Activated naive CD4-positive, alpha-beta T cell treated with anti-CD3 and anti-CD28 coated beads, Interleukin-2, amount 10 ng/mL, durations not matched to agents 7 days and 5 days (primary cell): Measurements from ENCODE around the gene TMEM154.

Experiments used
- CTCF ChIA-PET: fragments of 350-600 bp; sonication (Branson Sonifier 250); formaldehyde crosslinking; loops from one replicate; lab custom pipeline; 2021; ENCODE audit warnings: antibody characterized with exemption; lab: Charles Lee
- DNase-seq: peaks from one replicate; pipeline ENCODE4 v3.0.0-alpha.2; 2020
- H3K27ac Mint-ChIP-seq: one replicate; pipeline ENCODE4 v1.8.0; 2021; ENCODE audit warnings: mild to moderate bottlenecking, moderate library complexity, mixed read lengths
- H3K27me3 Mint-ChIP-seq: one replicate; pipeline ENCODE4 v1.8.0; 2021; ENCODE audit warnings: mild to moderate bottlenecking, mixed read lengths
- H3K36me3 Mint-ChIP-seq: one replicate; pipeline ENCODE4 v1.8.0; 2021; ENCODE audit warnings: mixed read lengths
- H3K4me1 Mint-ChIP-seq: one replicate; pipeline ENCODE4 v1.8.0; 2021; ENCODE audit warnings: mixed read lengths
- H3K4me3 Mint-ChIP-seq: one replicate; pipeline ENCODE4 v1.8.0; 2021; ENCODE audit warnings: mild to moderate bottlenecking, moderate library complexity, mixed read lengths
- H3K9me3 Mint-ChIP-seq: one replicate; pipeline ENCODE4 v1.8.0; 2021; ENCODE audit warnings: mixed read lengths

The TMEM154 gene

DNA sequence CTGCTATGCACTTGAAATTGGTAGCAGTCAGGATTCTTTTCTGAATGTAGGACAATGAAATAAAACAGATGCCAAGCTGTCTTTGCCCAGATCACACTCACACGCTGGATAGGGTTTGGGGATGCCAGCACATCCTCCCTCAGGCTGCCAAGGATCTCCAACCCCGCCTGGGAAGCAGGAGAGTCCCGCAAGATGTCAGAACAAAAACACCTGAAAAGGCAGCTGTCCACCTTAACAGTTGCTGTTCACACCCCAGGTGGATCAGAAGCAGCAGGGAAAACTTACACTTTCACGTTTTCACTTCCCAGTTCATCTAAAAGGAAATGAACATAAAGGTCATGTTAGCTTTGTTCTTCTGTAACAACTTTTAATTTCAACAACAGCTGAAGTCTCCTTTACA, 35.7 kb downstream of the TMEM154 start:
- Mint-ChIP-seq H3K27ac (peak overlapping the region; percentile 25), H3K27me3 (no peaks in the 10 kb centered on the region), H3K4me1 (peaks cover 22% of the 10 kb centered on the region), H3K9me3 (no peaks in the 10 kb centered on the region), H3K36me3 (peaks cover 28% of the 10 kb centered on the region), H3K4me3 (no peak overlapping the region)
- DNase-seq: no peak
- CTCF ChIA-PET: interaction anchor here (0.7 to 11.3 kb wide), 5 partner anchors 16 to 236 kb away, joined by 3 to 168 read pairs (median 4); no protein-coding TSS in a partner anchor

DNA sequence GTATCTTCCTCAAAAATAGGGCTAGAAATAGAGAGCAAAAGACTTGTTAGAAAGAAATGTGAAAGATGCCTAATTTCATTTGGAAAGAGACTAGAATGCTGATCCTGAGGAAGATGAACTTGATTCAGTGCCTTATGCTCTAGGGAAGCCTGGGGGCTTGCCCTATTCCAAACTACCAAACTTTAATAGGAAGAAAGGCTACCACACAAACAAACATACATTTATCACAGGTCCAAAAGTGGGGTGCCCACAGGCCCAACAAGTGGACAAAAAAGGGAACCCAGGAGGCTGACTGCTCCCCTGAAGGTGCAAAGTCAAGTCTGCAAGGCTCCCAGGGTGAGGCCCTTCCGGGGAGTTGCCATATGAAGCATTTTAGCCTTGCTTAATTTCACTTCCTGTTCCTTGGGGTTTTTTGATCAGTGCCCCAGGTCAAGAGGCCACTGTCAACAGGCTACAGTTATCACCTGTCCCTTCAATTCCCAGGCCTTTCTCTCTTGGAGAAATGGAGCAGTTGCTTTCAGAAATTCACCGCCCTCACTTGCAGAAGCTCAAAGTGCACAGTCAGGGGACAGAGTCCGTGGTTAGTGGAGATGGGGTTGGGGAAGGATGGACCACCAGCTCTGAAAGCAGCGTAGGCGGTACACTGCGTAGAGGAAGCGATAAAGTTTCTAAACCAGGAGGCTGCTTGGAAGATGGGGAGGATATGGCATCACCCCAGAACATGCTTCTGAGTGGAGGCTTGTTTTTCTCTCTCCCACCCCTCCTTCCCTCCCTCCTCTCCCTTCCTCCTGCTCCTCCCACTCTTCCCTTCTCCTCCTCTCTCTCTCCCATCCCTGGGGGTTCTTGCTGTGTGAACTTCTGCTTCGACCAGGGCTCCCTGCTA, 36.4 kb downstream of the TMEM154 start:
- DNase-seq: no peak
- Mint-ChIP-seq H3K9me3 (no peaks in the 10 kb centered on the region), H3K4me3 (no peak overlapping the region), H3K27ac (peak overlapping the region; percentile 69), H3K4me1 (peaks cover 22% of the 10 kb centered on the region), H3K27me3 (no peaks in the 10 kb centered on the region), H3K36me3 (peaks cover 25% of the 10 kb centered on the region)
- CTCF ChIA-PET: interaction anchor here (0.9 to 11.3 kb wide), 6 partner anchors 16 to 235 kb away, joined by 3 to 168 read pairs (median 4); no protein-coding TSS in a partner anchor

DNA sequence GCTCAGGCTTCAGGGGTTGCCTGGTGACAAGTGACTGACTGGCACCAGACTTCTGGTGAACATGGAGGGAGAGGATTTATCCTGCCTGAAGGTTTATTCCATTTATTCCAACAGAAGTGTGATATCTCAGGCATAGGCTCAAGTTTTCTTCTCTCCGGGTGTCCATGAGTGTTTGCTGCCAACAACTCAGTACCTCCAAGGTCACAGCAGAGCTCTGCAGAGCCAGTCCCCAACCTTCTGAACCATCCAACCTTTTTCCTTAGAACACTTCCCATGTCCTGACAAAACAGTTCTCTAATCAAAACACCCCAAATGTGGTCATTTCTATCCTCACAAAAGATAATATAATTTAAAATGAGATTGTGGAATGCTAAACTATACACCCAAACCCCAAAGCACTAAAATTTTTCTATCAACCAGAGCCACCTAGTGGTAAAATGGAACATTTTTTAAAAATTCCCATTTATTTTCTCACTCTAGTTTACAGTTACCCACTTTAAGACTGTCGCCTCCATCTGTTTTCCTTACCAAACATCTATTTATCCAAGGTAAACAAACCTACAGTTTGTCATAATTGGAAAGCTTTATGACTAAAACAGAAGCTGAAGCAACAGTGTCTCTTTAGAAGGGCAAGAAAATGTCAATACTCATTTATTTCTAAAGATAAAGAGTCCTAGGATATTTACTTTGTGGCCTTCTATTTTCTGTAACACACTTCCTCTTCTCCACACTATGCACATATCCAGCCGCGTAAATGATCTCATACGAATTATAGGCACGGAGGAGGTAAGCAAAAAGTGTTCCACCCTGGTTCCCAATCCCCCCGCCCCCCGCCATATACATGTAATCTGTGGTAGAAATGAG, 39.5 kb downstream of the TMEM154 start:
- Mint-ChIP-seq H3K4me1 (peaks cover 19% of the 10 kb centered on the region), H3K27me3 (no peaks in the 10 kb centered on the region), H3K9me3 (no peaks in the 10 kb centered on the region), H3K27ac (peak overlapping the region; percentile 39), H3K36me3 (peaks cover 20% of the 10 kb centered on the region), H3K4me3 (no peak overlapping the region)
- DNase-seq: no peak
- CTCF ChIA-PET: interaction anchor here (0.7 to 11.3 kb wide), 16 partner anchors 9 to 232 kb away, joined by 3 to 168 read pairs (median 4); partner anchors contain the start of gene FBXW7

DNA sequence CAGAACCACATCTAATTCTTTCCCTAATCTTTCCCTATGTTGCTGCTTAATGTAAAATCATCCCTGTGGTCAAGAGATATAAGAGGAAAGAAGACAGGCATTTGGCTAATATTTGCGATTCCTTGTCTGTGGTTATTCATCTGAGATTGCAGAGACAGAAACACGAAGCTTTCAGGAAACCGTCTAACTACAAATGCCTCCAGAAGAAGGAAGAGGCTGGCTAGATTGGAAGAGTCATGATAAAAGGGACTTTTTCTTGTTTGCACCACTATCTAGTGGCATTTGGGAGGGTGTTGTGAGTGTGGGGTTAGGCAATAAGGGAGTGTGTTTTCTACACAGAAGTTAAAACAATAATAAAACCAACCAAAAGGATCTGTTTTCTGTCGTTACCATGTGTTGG, 43.9 kb downstream of the TMEM154 start:
- Mint-ChIP-seq H3K9me3 (no peaks in the 10 kb centered on the region), H3K27me3 (no peaks in the 10 kb centered on the region), H3K27ac (no peak overlapping the region), H3K4me1 (no peaks in the 10 kb centered on the region), H3K36me3 (peaks cover 27% of the 10 kb centered on the region), H3K4me3 (no peak overlapping the region)
- no peak for DNase-seq
- CTCF ChIA-PET: interaction anchor here (2.8 to 11.3 kb wide), 2 partner anchors 136 to 227 kb away, joined by 7 to 168 read pairs; no protein-coding TSS in a partner anchor

DNA sequence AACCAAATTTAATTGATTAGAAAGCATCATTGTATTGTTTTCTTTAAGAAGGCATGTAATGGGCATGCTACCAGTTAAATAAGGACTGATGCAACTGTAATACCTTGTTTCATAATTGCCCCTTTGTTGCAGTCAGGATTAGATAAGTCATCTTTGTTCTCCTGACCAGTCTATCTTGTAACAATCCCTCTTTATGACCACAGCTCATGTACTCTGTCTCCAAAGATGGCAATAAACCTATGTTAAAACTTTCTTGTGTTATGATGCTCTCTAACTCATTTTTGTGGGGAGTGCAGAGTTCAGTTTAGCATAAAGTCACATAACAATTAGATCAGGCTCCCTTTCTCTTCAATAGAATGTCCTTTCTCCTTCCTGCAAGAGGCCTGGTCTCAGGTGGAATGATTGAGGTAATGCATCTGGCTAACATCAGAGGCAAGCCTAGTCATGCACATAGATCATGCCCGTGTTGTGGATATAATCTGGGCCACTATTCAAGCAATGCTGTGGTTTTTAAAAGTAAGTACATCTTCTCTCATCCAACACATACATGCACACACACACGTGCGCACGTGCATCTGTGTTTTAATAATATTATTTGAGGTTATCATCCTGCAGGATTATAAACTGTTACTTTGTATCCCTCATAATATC, 45.6 kb downstream of the TMEM154 start:
- Mint-ChIP-seq H3K4me1 (no peaks in the 10 kb centered on the region), H3K27me3 (no peaks in the 10 kb centered on the region), H3K36me3 (peaks cover 30% of the 10 kb centered on the region), H3K27ac (no peak overlapping the region), H3K4me3 (no peak overlapping the region), H3K9me3 (no peaks in the 10 kb centered on the region)
- DNase-seq: no peak
- CTCF ChIA-PET: interaction anchor here (0.9 to 1.0 kb wide), 3 partner anchors 102 to 133 kb away, joined by 3 to 5 read pairs (median 4); no protein-coding TSS in a partner anchor

DNA sequence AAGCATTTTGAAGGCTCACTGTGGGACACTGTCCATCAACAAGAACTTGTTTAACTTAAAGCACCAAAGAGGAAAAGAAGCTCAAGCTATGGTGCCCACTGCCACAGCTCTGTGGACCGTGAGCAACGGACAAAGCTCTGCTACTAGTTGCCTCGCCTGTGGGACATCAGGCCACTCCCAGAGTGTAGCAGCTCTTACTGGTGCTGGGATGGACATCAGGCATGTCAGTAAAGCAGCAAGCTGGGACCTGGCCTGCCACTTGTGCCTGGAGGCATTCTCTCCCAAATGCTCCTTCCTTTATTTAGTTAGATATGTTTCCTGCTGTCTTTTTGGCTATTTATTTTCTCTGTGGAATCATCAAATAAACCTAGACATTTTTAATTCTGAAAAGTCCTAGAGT, 46.7 kb downstream of the TMEM154 start:
- Mint-ChIP-seq H3K27me3 (no peaks in the 10 kb centered on the region), H3K27ac (no peak overlapping the region), H3K9me3 (no peaks in the 10 kb centered on the region), H3K4me1 (no peaks in the 10 kb centered on the region), H3K4me3 (no peak overlapping the region), H3K36me3 (peaks cover 30% of the 10 kb centered on the region)
- CTCF ChIA-PET: interaction anchor here (1.0 kb wide), 1 partner anchor 13 kb away, joined by 3 read pairs; no protein-coding TSS in a partner anchor
- DNase-seq: no peak

DNA sequence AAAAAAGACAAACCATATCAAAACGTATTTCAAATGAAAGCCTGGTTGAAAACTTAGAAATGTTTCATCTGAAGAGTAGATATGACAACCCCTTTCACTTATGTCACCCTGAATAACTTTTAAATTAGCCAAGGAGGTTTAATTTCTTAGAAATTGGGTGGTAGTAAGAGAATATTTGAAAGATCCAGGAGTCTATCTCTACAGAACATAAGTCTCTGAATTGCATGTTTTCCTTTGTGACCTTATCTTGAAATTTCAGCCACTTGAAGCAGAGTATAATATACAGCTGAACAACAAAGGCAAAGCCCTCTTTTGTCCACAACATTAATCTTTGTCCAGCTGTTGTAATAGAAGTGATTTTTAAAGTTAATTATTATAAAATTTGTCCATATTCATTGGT, 49.5 kb downstream of the TMEM154 start:
- no peak overlapping the region for H3K27ac Mint-ChIP-seq
- CTCF ChIA-PET: interaction anchor here (1.2 kb wide), 1 partner anchor 10 kb away, joined by 4 read pairs; no protein-coding TSS in a partner anchor
- H3K27me3 Mint-ChIP-seq: no peaks in the 10 kb centered on the region

DNA sequence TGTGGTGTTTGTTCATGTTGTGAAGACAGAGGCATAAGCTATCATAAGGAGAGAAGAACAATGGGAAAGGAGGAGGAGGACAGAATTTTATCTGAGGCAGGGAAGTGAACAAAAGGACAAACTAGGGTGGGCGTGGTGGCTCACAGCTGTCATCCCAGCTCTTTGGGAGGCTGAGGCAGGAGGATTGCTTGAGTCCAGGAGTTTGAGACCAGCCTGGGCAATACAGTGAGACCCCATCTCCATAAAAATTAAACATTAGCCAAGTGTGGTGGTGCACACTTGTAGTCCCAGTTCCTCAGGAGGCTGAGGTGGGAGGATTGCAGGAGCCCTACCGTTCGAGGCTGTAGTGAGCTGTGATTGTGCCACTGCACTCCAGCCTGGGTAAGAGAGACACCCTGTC, 49.9 kb downstream of the TMEM154 start:
- Mint-ChIP-seq H3K9me3 (no peaks in the 10 kb centered on the region), H3K4me1 (no peaks in the 10 kb centered on the region), H3K4me3 (no peak overlapping the region), H3K36me3 (peaks cover 35% of the 10 kb centered on the region), H3K27me3 (no peaks in the 10 kb centered on the region), H3K27ac (no peak overlapping the region)
- no peak for DNase-seq
- CTCF ChIA-PET: no interaction called here

More for the DNA sequence above, 49.5 kb downstream of the TMEM154 start:
- H3K4me1 Mint-ChIP-seq: no peaks in the 10 kb centered on the region
- no peak for DNase-seq
- H3K36me3 Mint-ChIP-seq: peaks cover 32% of the 10 kb centered on the region
- H3K9me3 Mint-ChIP-seq: no peaks in the 10 kb centered on the region
- H3K4me3 Mint-ChIP-seq: no peak overlapping the region

DNA sequence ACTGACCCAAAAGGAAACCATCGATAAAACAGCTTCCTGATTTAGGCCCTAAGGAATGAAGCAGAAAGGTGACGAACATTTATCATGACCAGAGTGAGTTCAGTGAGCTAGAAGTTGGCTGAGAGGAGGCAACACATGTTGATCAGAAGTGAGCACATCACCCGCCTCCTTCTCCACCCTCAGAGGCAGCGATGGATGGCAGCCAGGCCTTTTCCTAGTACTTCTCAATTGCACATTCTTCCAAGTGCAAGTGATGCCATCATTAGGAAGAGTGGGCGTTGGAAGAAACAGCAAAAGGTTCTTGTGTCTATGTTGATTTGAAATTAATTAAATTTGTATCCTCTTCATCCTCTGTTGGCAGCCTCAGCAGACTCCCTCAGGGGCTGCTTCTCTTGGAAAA, 51.7 kb downstream of the TMEM154 start:
- H3K9me3 Mint-ChIP-seq: no peaks in the 10 kb centered on the region
- no peaks in the 10 kb centered on the region for H3K27me3 Mint-ChIP-seq
- H3K4me3 Mint-ChIP-seq: no peak overlapping the region
- H3K4me1 Mint-ChIP-seq: no peaks in the 10 kb centered on the region
- CTCF ChIA-PET: interaction anchor here (0.9 kb wide), 1 partner anchor 16 kb away, joined by 4 read pairs; no protein-coding TSS in a partner anchor
- H3K27ac Mint-ChIP-seq: no peak overlapping the region
- peaks cover 29% of the 10 kb centered on the region for H3K36me3 Mint-ChIP-seq
- no peak for DNase-seq

DNA sequence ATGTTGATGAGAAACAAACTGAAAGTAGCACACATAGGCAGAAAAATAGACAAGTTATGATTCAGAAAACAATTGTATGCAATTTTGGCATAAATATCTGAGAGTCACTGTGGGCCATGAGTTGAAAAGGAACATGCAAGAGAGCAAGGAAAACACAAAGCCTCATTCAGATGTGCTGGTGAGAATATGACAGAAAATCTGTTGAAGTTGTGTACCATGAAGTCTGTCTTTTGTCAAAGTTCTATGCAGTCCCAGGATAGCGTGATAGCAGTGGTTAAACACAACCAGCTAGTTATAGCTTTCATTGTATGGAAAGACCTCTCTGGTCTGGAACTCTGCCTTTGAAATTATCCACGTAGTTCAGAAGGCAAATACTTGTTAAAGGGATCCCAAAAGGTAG, 53.0 kb downstream of the TMEM154 start:
- Mint-ChIP-seq H3K27me3 (no peaks in the 10 kb centered on the region), H3K27ac (no peak overlapping the region), H3K4me3 (no peak overlapping the region), H3K4me1 (no peaks in the 10 kb centered on the region), H3K36me3 (peaks cover 20% of the 10 kb centered on the region), H3K9me3 (no peaks in the 10 kb centered on the region)
- no peak for DNase-seq
- CTCF ChIA-PET: interaction anchor here (1.4 kb wide), 1 partner anchor 16 kb away, joined by 4 read pairs; no protein-coding TSS in a partner anchor

DNA sequence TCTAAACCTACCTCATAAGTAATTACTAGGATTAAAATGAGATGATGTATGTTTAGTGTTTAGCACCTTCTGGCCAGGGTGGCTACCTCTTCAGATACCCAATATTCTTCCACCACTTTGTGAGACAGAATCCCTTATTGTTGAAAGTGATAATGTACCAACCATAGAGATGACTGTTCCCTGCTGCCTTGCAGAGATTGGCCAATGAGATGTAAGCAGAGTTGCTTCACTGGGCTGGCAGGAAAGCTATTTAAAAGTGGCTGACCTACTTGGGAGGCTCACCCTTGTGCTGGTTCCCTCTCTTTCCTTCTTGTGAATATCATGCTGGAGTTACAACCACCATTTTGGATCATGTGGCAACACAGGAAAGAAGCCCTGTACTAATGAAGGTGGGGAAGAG, 58.9 kb downstream of the TMEM154 start:
- CTCF ChIA-PET: no interaction called here
- Mint-ChIP-seq H3K4me1 (no peaks in the 10 kb centered on the region), H3K9me3 (no peaks in the 10 kb centered on the region), H3K4me3 (no peak overlapping the region), H3K36me3 (peaks cover 4% of the 10 kb centered on the region), H3K27me3 (peaks cover 10% of the 10 kb centered on the region), H3K27ac (no peak overlapping the region)
- no peak for DNase-seq

DNA sequence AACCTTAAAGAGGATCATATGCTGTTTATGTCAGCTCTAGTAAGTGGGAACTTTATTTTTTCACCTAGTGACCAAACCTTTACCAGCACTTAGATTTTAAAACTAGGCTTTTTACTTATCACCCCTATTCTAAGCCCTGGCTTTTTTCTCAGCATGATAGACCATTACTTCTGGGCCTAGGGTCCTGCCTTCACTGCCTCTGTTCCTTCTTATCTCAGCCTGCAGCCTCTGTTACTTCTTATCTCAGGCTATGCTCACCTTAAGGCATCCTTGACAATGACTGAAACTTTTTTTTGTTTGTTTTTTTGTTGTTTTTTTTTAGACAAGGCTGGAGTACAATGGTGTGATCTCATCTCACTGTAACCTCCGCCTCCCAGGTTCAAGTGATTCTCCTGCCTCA, 59.6 kb downstream of the TMEM154 start:
- H3K4me3 Mint-ChIP-seq: no peak overlapping the region
- CTCF ChIA-PET: no interaction called here

DNA sequence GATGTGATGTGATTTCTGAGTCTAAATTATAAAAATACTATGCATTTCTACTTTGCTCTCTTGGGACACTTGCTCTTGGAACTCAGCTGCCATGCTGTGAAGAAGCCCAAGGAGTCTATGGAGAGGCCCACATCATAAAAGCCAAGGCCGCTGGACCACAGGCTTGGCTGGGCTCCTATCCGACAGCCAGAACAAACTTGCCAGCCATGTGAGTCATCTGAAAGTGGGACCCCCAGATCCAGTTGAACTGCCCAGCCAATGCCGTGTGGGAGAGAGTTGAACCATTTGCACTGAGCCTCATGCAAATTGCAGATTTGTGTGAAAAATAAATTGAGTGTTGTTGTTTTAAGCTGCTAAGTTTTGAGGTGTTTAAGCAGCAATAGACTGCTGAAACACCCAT, 60.2 kb downstream of the TMEM154 start:
- no peak for DNase-seq
- H3K9me3 Mint-ChIP-seq: no peaks in the 10 kb centered on the region
- no peak overlapping the region for H3K4me3 Mint-ChIP-seq
- H3K27ac Mint-ChIP-seq: no peak overlapping the region
- no peaks in the 10 kb centered on the region for H3K36me3 Mint-ChIP-seq
- CTCF ChIA-PET: no interaction called here
- H3K27me3 Mint-ChIP-seq: peaks cover 22% of the 10 kb centered on the region
- no peaks in the 10 kb centered on the region for H3K4me1 Mint-ChIP-seq

More for the DNA sequence above, 59.6 kb downstream of the TMEM154 start:
- Mint-ChIP-seq H3K9me3 (no peaks in the 10 kb centered on the region), H3K36me3 (peaks cover 4% of the 10 kb centered on the region), H3K27ac (no peak overlapping the region), H3K27me3 (peaks cover 15% of the 10 kb centered on the region), H3K4me1 (no peaks in the 10 kb centered on the region)
- DNase-seq: no peak
